Progenitor cell of endocrine pancreas (in vitro differentiated cells): ENCODE results near the gene HPCA. TPM values are rescaled to one million over a fixed set of nuclear protein-coding genes. Genes with fewer than 3 reads are reported as not detected.
A peak's percentile ranks its signal among the peaks of the same experiment; 100 is the strongest.

Experiments
- DNase-seq: peaks from one replicate; pipeline ENCODE4 v3.0.0; 2021; ENCODE audit warnings: low spot score; ENCODE audit not compliant: unreplicated experiment
- H3K27ac Mint-ChIP-seq: 2 replicates; pipeline ENCODE4 v1.8.0; 2021; ENCODE audit warnings: mild to moderate bottlenecking, moderate library complexity, mixed read lengths
- H3K27me3 Mint-ChIP-seq: 2 replicates; pipeline ENCODE4 v1.8.0; 2021; ENCODE audit warnings: mixed read lengths
- H3K36me3 Mint-ChIP-seq: 2 replicates; pipeline ENCODE4 v1.8.0; 2022; ENCODE audit warnings: mixed read lengths; ENCODE audit not compliant: insufficient read depth
- H3K4me1 Mint-ChIP-seq: 2 replicates; pipeline ENCODE4 v1.8.0; 2021; ENCODE audit warnings: low read depth, mixed read lengths
- H3K4me3 Mint-ChIP-seq: 2 replicates; pipeline ENCODE4 v1.8.0; 2021; ENCODE audit warnings: low read depth, mild to moderate bottlenecking, moderate library complexity, mixed read lengths
- H3K9me3 Mint-ChIP-seq: 2 replicates; pipeline ENCODE4 v1.8.0; 2021; ENCODE audit warnings: low read depth, mixed read lengths
- total RNA-seq: library from RNA; stranded (reverse); gene quantifications from 2 replicates; pipeline ENCODE4 v1.2.1, GENCODE V29; 2021
- TF ChIP-seq, protein P1 (sequence below): fragments of 200-600 bp; sonication (generic); IDR thresholded peaks from one replicate; pipeline ENCODE4 v1.5.0; 2021; ENCODE audit warnings: antibody characterized with exemption, mild to moderate bottlenecking; ENCODE audit not compliant: unreplicated experiment

Gene HPCA
- total RNA-seq, 1 donor from 2014 or later: 0.96 TPM

DNA sequence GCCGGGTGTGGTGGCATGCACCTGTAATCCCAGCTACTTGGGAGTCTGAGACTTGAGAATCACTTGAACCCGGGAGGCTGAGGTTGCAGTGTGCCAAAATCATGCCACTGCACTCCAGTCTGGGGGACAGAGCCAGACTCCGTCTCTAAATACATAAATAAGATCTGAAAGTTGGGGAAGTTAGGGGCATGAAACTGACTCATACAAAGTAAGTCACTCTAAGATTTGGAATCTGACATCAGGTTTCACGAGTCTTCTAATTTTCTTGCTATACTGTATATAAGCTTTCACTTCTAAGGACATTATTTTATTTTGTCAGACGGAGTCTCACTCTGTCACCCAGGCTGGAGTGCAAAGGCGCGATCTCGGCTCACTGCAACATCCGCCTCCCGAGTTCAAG, 48.2 kb downstream of the HPCA start:
- H3K27me3 Mint-ChIP-seq: no peaks in the 10 kb centered on the region
- no peaks in the 10 kb centered on the region for H3K9me3 Mint-ChIP-seq
- no peak overlapping the region for H3K4me3 Mint-ChIP-seq
- TF ChIP-seq, protein P1, sequence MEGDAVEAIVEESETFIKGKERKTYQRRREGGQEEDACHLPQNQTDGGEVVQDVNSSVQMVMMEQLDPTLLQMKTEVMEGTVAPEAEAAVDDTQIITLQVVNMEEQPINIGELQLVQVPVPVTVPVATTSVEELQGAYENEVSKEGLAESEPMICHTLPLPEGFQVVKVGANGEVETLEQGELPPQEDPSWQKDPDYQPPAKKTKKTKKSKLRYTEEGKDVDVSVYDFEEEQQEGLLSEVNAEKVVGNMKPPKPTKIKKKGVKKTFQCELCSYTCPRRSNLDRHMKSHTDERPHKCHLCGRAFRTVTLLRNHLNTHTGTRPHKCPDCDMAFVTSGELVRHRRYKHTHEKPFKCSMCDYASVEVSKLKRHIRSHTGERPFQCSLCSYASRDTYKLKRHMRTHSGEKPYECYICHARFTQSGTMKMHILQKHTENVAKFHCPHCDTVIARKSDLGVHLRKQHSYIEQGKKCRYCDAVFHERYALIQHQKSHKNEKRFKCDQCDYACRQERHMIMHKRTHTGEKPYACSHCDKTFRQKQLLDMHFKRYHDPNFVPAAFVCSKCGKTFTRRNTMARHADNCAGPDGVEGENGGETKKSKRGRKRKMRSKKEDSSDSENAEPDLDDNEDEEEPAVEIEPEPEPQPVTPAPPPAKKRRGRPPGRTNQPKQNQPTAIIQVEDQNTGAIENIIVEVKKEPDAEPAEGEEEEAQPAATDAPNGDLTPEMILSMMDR: no peak
- no peak for DNase-seq
- H3K36me3 Mint-ChIP-seq: peaks cover 14% of the 10 kb centered on the region
- peaks cover 7% of the 10 kb centered on the region for H3K4me1 Mint-ChIP-seq
- no peak overlapping the region for H3K27ac Mint-ChIP-seq

DNA sequence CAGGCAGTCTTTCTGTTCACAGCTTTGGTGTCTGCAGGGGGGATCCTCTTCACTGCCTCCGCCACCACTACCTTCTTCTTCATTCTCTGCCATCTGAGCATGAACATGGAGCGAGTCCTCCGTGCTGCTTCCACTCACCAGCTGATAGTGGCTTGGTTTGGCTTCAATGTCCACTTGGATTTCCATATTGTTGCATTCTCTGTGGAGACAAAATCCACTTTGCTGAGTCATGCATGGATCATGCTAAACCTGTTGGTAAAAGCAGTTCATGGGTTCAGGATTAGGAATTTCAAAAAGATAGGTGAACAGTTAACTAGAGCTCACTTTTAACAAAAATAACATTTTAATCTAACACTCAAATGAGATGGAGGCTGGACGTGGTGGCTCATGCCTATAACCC, 50.8 kb downstream of the HPCA start:
- Mint-ChIP-seq H3K36me3 (peaks cover 17% of the 10 kb centered on the region), H3K4me1 (peaks cover 7% of the 10 kb centered on the region), H3K4me3 (no peak overlapping the region), H3K27ac (no peak overlapping the region), H3K9me3 (no peaks in the 10 kb centered on the region), H3K27me3 (no peaks in the 10 kb centered on the region)
- no peak for DNase-seq
- TF ChIP-seq, protein P1: no peak

- peaks cover 28% of the 10 kb centered on the region for H3K36me3 Mint-ChIP-seq
- no peaks in the 10 kb centered on the region for H3K4me1 Mint-ChIP-seq
- H3K27ac Mint-ChIP-seq: peak overlapping the region; percentile 78
- H3K4me3 Mint-ChIP-seq: no peak overlapping the region
- H3K27me3 Mint-ChIP-seq: no peaks in the 10 kb centered on the region
- no peaks in the 10 kb centered on the region for H3K9me3 Mint-ChIP-seq
- DNase-seq: no peak
- TF ChIP-seq, protein P1: no peak
Measured at GRCh38 chr1:32939655-32940371, 53.5 kb downstream of the HPCA start.

- Mint-ChIP-seq H3K27me3 (no peaks in the 10 kb centered on the region), H3K36me3 (peaks cover 29% of the 10 kb centered on the region), H3K4me3 (no peak overlapping the region), H3K4me1 (peaks cover 17% of the 10 kb centered on the region), H3K9me3 (no peaks in the 10 kb centered on the region), H3K27ac (no peak overlapping the region)
- DNase-seq: no peak
- TF ChIP-seq, protein P1: no peak
Measured at GRCh38 chr1:32944180-32944579, 57.9 kb downstream of the HPCA start.

Other genes with a start within 250 kb of the HPCA start
- gene ZBTB8OS, start 235.9 kb upstream of the HPCA start, total RNA-seq: 49.4 and 50.1 TPM in 2 replicates
- 426 and 432 TPM in 2 replicates for gene RBBP4, start 235.3 kb upstream of the HPCA start, total RNA-seq
- 0.40 TPM in 1 of 2 replicates, not detected in the other for gene SYNC, start 183.7 kb upstream of the HPCA start, total RNA-seq
- 101 and 110 TPM in 2 replicates for gene YARS1, start 69.1 kb upstream of the HPCA start, total RNA-seq
- gene S100PBP, start 68.8 kb upstream of the HPCA start, total RNA-seq: 62.6 and 66.1 TPM in 2 replicates
- gene FNDC5, start 15.6 kb upstream of the HPCA start, total RNA-seq: 6.3 and 7.8 TPM in 2 replicates
- gene TMEM54, start 14.9 kb downstream of the HPCA start, total RNA-seq: 23.2 and 27.0 TPM in 2 replicates
- gene RNF19B, start 78.3 kb downstream of the HPCA start, total RNA-seq: 14.2 and 16.4 TPM in 2 replicates
- 115 and 116 TPM in 2 replicates for gene AK2, start 150.4 kb downstream of the HPCA start, total RNA-seq
- gene AZIN2, start 194.7 kb downstream of the HPCA start, total RNA-seq: 4.8 and 5.2 TPM in 2 replicates